Bronchial epithelial cell (primary cell): Measurements from ENCODE around the gene CDK6. TPM values are rescaled to one million over a fixed set of nuclear protein-coding genes. Genes with fewer than 3 reads are reported as not detected.
A peak's percentile ranks its signal among the peaks of the same experiment; 100 is the strongest.

Source experiments
- DNase-seq: peaks from one replicate; pipeline ENCODE4 v3.0.0-alpha.2; 2010; ENCODE audit warnings: low read depth
- FAIRE-seq: peaks from 2 replicates; lab custom pipeline; 2011; peaks lifted over from hg19 to GRCh38; lab: Jason Lieb, UNC
- H3K27me3 ChIP-seq: 2 replicates; pipeline ENCODE4 v1.5.1; 2011; ENCODE audit warnings: low read length; ENCODE audit not compliant: control insufficient read depth, insufficient read depth
- H3K36me3 ChIP-seq: 2 replicates; pipeline ENCODE4 v1.5.1; 2011; ENCODE audit warnings: low read length; ENCODE audit not compliant: control insufficient read depth, insufficient read depth
- H3K4me3 ChIP-seq: 2 replicates; pipeline ENCODE4 v1.5.1; 2011; ENCODE audit warnings: mild to moderate bottlenecking, low read depth, low read length, control low read depth
- total RNA-seq: library from RNA; depleted of rRNA; stranded (reverse); fragments of >200 nt; gene quantifications from 2 replicates; pipeline ENCODE4 v1.2.1, GENCODE V29; 2014
- TF ChIP-seq, protein P1 (sequence below): IDR thresholded peaks from 2 replicates; pipeline ENCODE4 v1.5.1; 2011; ENCODE audit warnings: mild to moderate bottlenecking, moderate library complexity, low read length, control low read depth, inconsistent platforms; ENCODE audit not compliant: insufficient read depth, severe bottlenecking

The CDK6 gene
- total RNA-seq, 1 donor from 2014 or later: 52.9 TPM

DNA sequence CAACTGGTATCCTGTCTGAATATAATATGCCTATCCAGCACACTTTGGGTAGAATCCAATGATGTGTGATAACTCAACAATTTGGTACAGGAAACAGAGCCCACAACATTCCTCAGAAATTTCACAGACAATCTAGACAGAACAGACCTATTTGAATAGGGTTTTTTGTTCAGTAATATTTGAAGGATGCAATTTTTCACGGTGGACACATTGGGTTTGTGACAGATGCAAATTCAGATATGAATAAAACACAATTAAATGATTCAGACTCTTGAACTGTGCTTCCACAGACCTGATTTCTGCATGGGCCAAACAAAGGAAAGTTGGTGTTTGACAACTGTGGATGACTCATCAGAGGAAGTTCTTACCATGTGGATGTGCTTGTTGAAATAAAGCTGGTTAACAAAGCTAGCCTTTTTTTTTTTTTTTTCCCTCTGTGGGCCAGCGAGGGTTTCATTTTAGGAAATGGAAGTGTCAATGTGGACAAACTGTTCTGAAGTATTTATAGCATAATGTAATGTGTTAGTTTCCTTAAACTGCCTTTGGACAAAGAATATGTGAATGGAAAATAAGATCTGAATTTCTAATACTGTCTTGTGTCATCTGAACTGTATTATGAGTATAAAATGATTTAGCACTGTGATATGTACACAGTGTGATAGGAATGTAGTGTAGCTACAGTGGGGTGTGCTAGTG, 203.0 kb downstream of the CDK6 start:
- H3K4me3 ChIP-seq: no peak overlapping the region

DNA sequence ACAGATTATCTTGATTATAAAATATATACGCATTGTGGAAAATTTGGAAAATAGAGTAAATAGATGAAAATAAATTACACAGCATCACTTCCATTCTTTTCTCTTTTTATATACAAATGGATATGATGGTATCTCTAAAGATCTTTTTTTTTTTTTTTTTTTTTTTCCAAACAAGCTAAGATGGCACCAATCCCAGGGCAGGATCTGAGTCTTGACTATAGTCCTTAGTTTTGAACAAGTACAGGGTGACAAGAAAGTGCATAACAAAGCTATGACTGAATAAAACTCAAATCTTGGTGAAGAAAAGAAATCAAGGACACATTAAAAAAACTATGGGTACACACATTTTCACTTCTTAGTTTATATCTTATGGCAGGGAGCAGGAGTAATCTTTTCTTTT, 203.6 kb downstream of the CDK6 start:
- TF ChIP-seq, protein P1, sequence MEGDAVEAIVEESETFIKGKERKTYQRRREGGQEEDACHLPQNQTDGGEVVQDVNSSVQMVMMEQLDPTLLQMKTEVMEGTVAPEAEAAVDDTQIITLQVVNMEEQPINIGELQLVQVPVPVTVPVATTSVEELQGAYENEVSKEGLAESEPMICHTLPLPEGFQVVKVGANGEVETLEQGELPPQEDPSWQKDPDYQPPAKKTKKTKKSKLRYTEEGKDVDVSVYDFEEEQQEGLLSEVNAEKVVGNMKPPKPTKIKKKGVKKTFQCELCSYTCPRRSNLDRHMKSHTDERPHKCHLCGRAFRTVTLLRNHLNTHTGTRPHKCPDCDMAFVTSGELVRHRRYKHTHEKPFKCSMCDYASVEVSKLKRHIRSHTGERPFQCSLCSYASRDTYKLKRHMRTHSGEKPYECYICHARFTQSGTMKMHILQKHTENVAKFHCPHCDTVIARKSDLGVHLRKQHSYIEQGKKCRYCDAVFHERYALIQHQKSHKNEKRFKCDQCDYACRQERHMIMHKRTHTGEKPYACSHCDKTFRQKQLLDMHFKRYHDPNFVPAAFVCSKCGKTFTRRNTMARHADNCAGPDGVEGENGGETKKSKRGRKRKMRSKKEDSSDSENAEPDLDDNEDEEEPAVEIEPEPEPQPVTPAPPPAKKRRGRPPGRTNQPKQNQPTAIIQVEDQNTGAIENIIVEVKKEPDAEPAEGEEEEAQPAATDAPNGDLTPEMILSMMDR: no peak
- no peak overlapping the region for H3K4me3 ChIP-seq
- no peak for DNase-seq
- no peak for FAIRE-seq
- H3K27me3 ChIP-seq: no peaks in the 10 kb centered on the region
- H3K36me3 ChIP-seq: peaks cover 2% of the 10 kb centered on the region

More for the DNA sequence above, 203.0 kb downstream of the CDK6 start:
- H3K27me3 ChIP-seq: no peaks in the 10 kb centered on the region
- TF ChIP-seq, protein P1: no peak
- FAIRE-seq (no peak), DNase-seq (peak; percentile 92)
- H3K36me3 ChIP-seq: peaks cover 2% of the 10 kb centered on the region

DNA sequence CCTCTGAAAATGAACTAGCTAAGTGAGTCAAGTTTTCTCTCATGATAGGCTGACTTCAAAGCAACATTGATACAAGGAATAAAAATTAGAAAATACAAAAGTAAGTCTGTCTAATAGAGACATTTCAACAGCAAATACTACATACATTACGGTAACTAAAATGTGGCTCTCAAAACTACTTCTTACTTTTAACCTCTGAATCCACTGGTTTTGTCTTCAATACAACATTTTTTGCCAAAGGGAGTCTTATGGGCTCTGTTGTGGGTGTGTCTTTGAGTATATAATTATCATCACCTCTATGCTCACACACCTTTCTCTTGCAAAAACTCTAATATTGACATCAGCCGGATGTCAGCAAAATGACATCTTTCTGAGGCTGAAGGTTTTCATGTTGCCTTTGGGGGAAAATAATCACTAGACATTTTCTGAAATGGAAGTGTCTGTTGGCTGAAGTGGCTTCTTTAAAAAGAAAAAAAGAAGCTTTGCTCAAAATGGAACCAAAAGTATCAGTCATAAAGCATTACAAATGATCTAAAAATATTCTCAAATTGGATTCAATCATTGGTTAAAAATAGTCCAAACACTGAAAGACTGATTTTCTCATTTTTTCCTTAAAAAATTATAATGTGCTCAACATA, 204.4 kb downstream of the CDK6 start:
- TF ChIP-seq, protein P1: no peak
- Histone ChIP-seq H3K4me3 (no peak overlapping the region), H3K27me3 (no peaks in the 10 kb centered on the region), H3K36me3 (peaks cover 2% of the 10 kb centered on the region)
- DNase-seq (no peak), FAIRE-seq (no peak)

DNA sequence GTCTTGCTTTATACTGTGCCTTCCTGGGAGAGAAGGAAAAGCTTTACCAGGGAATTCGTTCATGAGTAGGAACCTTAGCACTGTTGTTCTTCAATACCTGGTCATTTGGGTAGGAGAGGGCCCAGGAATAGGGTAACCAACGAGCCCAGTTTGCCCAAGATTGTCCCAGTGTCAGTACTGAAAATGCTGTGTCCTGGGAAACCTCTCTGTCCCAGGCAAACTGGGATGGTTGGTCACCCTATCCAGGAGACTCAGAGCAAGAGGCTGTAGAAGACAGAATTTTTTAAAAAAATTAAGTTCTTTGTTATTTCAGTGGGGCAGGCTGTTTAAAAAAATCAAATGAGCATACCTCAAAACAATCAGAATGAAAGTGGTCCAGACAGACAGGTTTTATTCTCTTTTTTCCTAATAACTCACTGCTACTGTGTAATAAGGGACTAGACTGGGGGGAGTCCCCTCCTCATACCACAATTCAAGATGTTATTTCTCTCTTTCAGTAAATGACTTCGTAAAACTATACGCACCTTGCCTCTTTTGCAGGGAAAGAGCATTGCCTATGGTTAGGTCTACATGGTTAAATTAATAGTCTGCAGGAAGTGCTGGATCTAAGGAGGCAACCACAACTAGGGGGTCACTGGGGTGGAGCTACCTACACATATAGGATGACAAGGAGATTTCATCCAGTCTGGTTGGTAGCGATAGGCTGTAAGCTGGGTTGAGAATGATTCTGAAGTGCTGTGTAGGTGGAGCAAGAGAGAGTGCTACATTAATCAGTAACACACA, 205.1 kb downstream of the CDK6 start:
- no peaks in the 10 kb centered on the region for H3K27me3 ChIP-seq
- FAIRE-seq: no peak
- DNase-seq: no peak
- TF ChIP-seq, protein P1: no peak
- H3K4me3 ChIP-seq: no peak overlapping the region
- H3K36me3 ChIP-seq: peaks cover 2% of the 10 kb centered on the region

DNA sequence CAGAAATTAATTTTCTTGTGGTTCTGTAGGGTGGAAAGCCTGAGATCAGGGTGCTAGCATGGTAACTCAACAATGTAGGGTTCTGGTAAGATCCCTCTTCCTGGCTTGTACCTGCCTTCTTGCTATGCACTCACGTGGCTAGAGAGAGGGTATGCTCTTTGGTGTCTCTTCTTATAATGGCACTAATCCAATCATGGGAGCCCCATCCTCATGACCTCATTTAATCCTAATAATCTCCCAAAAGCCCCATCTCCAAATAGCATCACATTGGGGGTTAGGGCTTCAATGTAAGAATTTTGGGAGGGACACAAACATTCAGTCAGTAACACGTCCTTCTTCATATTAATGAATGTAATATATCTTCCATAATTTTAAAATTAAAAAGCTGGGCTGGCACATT, 206.6 kb downstream of the CDK6 start:
- H3K27me3 ChIP-seq: no peaks in the 10 kb centered on the region
- peaks cover 2% of the 10 kb centered on the region for H3K36me3 ChIP-seq
- H3K4me3 ChIP-seq: no peak overlapping the region
- FAIRE-seq: no peak
- no peak for DNase-seq
- TF ChIP-seq, protein P1: no peak
